Mucosa of rectum (tissue), 2 donors: ENCODE measurements around the gene TLL1.

Source experiments
- H3K27ac ChIP-seq, 2 donors: one replicate each; pipeline ENCODE4 v1.7.0; 2013; ENCODE audit warnings: inconsistent platforms in 2 of 2, low read depth in 2 of 2, low read length in 2 of 2
- H3K27me3 ChIP-seq, 2 donors: one replicate each; pipeline ENCODE4 v1.7.0; 2013; ENCODE audit warnings: low read length in 2 of 2; ENCODE audit not compliant: control insufficient read depth in 2 of 2, insufficient read depth in 2 of 2
- H3K36me3 ChIP-seq, 2 donors: one replicate each; pipeline ENCODE4 v1.7.0; 2013; ENCODE audit warnings: low read length in 2 of 2; ENCODE audit not compliant: control insufficient read depth in 2 of 2, insufficient read depth in 2 of 2
- H3K4me1 ChIP-seq, 2 donors: one replicate each; pipeline ENCODE4 v1.7.0; 2013; ENCODE audit warnings: low read length in 2 of 2, mild to moderate bottlenecking in 1 of 2; ENCODE audit not compliant: control insufficient read depth in 2 of 2, insufficient read depth in 2 of 2
- H3K4me3 ChIP-seq, 2 donors: one replicate each; pipeline ENCODE4 v1.7.0; 2013; ENCODE audit warnings: low read length in 2 of 2
- H3K9ac ChIP-seq, 2 donors: one replicate each; pipeline ENCODE4 v1.7.0; 2013; ENCODE audit warnings: low read length in 2 of 2, low read depth in 1 of 2, mild to moderate bottlenecking in 1 of 2
- H3K9me3 ChIP-seq, 2 donors: one replicate each; pipeline ENCODE4 v1.7.0; 2013; ENCODE audit warnings: low read length in 2 of 2; ENCODE audit not compliant: control insufficient read depth in 2 of 2
- donor health status: healthy.
- donor health status: Normal muscosa, but diverticular disease.

Gene TLL1

DNA sequence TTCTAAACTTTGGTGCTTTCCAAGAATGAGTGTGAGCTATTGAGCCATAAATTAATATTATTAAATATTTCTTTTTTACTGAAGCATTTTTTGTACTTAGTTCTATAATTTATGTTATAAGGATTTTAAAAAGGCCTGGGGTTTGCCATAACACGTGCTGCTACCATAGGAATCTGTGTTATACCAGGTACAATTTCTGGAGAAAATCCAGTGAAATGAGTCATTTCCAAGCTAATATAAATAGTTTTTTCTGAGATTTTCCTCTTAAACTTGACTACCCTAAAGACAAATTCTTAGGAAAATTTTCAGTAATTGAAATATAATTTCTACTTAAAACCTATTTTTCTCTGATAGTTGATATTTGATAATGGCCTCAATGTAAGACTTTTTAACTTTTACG lies 130.8 kb downstream of the TLL1 start:
- Histone ChIP-seq H3K27ac (no peak overlapping the region), H3K4me1 (no peaks in the 10 kb centered on the region), H3K4me3 (no peak overlapping the region)

DNA sequence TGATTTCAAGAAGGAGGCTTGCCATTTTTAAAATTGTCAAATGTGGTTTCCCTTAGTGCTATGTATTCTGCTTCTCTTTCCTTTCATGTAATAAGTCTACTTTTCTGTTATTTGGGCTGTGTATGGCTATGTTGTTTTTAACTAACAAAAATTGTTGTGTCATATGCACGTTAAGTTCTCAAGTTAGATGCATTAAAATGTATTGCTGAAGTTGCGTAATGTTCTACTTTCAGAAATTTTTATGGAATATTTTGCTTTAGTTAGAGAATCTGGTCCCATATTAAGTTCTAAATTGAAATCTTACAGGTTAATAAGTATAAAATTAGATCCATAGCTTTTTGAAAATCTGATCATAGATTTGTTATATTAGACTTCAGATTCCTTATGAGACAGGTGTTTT lies 133.2 kb downstream of the TLL1 start:
- H3K27me3 ChIP-seq: no peaks in the 10 kb centered on the region
- H3K4me1 ChIP-seq: no peaks in the 10 kb centered on the region
- H3K9me3 ChIP-seq: no peaks in the 10 kb centered on the region
- H3K27ac ChIP-seq: no peak overlapping the region
- no peaks in the 10 kb centered on the region for H3K36me3 ChIP-seq
- H3K9ac ChIP-seq: no peak overlapping the region
- H3K4me3 ChIP-seq: no peak overlapping the region

More for the DNA sequence above, 130.8 kb downstream of the TLL1 start:
- Histone ChIP-seq H3K36me3 (no peaks in the 10 kb centered on the region), H3K9ac (no peak overlapping the region), H3K27me3 (no peaks in the 10 kb centered on the region), H3K9me3 (no peaks in the 10 kb centered on the region)

GRCh38 chr4:166008510-166008909 lies 135.5 kb downstream of the TLL1 start:
- no peak overlapping the region for H3K9ac ChIP-seq
- H3K9me3 ChIP-seq: no peaks in the 10 kb centered on the region
- H3K36me3 ChIP-seq: no peaks in the 10 kb centered on the region
- no peaks in the 10 kb centered on the region for H3K4me1 ChIP-seq
- H3K27me3 ChIP-seq: no peaks in the 10 kb centered on the region
- no peak overlapping the region for H3K4me3 ChIP-seq
- H3K27ac ChIP-seq: no peak overlapping the region

DNA sequence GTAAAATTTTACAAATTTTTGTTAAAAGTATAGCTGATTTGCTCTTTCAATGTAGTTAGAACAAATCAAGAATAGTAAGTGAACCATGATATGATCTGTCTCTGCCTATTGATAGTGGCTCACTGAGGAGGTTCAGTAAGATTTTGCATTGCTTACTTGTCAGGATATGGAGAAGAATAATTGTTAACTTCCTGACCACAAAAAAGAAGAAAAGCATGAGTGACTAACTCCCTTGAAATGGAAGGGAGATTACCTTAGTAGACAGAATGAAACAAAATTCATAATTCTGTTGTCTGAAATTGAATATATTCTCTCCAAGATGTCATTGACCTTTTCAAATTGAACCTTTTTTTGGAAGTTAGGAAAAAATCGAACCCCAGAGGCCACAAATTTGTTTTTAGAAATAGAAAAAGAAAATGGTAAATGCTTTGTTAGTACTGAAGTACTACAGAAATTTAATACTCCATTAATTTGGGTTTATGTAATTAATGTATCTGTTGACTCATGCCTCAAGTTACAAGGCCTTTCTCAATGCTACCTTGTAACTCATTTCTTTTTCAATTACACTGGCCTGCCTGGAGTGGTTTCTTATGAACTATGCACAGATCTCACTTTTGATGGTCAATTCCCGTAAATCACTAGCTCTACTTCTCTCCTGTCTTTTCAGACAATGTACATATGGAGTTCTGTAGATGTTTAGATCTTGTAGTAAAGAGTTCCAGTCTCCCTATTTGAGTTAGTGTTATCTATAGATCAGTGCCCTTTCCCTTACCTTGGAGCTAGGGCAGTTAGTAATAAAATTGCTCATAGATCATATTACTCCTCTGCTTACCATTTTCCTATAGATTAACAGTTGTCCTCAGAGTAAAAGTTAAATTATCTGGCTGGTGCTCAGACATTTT lies 139.3 kb downstream of the TLL1 start:
- H3K9me3 ChIP-seq: no peaks in the 10 kb centered on the region
- H3K27ac ChIP-seq: no peak overlapping the region
- no peak overlapping the region for H3K9ac ChIP-seq
- H3K27me3 ChIP-seq: no peaks in the 10 kb centered on the region
- peaks cover 0 to 4% of the 10 kb centered on the region in 2 donors for H3K4me1 ChIP-seq
- H3K36me3 ChIP-seq: no peaks in the 10 kb centered on the region
- H3K4me3 ChIP-seq: no peak overlapping the region

DNA sequence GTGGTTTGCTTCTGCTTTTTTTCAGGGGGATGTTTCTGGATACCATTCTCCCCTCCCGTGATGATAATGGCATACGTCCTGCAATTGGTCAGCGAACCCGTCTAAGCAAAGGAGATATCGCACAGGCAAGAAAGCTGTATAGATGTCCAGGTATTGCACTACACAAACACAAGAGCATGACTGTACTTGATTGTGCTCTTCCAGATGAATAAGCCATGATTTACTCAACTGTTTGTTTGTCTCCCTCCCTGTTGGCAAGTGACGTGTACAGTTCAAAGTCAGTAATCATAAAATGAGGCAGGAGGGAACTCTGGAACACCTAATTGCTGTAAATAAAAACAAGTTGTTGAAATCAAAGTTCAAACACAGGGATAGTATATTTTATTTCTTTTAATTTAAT lies 141.4 kb downstream of the TLL1 start:
- H3K9me3 ChIP-seq: no peaks in the 10 kb centered on the region
- H3K27me3 ChIP-seq: no peaks in the 10 kb centered on the region
- no peaks in the 10 kb centered on the region for H3K36me3 ChIP-seq
- no peak overlapping the region for H3K4me3 ChIP-seq
- no peak overlapping the region for H3K27ac ChIP-seq
- peaks cover 0 to 4% of the 10 kb centered on the region in 2 donors for H3K4me1 ChIP-seq
- no peak overlapping the region for H3K9ac ChIP-seq

GRCh38 chr4:166017804-166018203 lies 144.8 kb downstream of the TLL1 start:
- Histone ChIP-seq H3K27ac (no peak overlapping the region), H3K9me3 (no peaks in the 10 kb centered on the region), H3K9ac (no peak overlapping the region), H3K27me3 (no peaks in the 10 kb centered on the region), H3K4me3 (no peak overlapping the region), H3K4me1 (peaks cover 0 to 4% of the 10 kb centered on the region in 2 donors), H3K36me3 (no peaks in the 10 kb centered on the region)

- no peaks in the 10 kb centered on the region for H3K9me3 ChIP-seq
- no peaks in the 10 kb centered on the region for H3K36me3 ChIP-seq
- no peak overlapping the region for H3K9ac ChIP-seq
- H3K4me1 ChIP-seq: no peaks in the 10 kb centered on the region
- no peak overlapping the region for H3K27ac ChIP-seq
- H3K27me3 ChIP-seq: no peaks in the 10 kb centered on the region
- H3K4me3 ChIP-seq: no peak overlapping the region
Measured at GRCh38 chr4:166019441-166020220, 146.6 kb downstream of the TLL1 start.

DNA sequence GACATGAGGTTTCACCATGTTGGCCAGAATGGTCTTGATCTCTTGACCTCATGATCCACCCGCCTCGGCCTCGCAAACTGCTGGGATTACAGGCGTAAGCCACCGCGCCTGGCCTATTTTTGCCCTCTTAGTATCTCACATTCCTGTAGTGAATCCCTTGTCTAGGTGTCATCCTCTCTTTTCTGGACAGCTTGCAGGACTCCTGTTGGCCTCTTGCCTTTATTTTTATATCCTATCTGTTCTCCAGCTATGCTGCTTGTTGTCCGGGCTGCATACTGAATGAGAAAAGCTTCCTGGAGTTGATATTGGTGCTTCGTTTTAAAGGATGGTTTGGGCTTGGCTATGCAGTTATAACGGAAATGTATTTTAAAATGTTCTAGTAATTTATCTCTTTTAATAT lies 148.6 kb downstream of the TLL1 start:
- Histone ChIP-seq H3K27ac (no peak overlapping the region), H3K36me3 (no peaks in the 10 kb centered on the region), H3K9ac (no peak overlapping the region), H3K4me1 (no peaks in the 10 kb centered on the region), H3K4me3 (no peak overlapping the region), H3K9me3 (no peaks in the 10 kb centered on the region), H3K27me3 (no peaks in the 10 kb centered on the region)

GRCh38 chr4:166034965-166035364 lies 161.9 kb downstream of the TLL1 start:
- H3K36me3 ChIP-seq: no peaks in the 10 kb centered on the region
- no peaks in the 10 kb centered on the region for H3K27me3 ChIP-seq
- no peaks in the 10 kb centered on the region for H3K4me1 ChIP-seq
- H3K4me3 ChIP-seq: no peak overlapping the region
- H3K9me3 ChIP-seq: no peaks in the 10 kb centered on the region
- H3K27ac ChIP-seq: no peak overlapping the region
- no peak overlapping the region for H3K9ac ChIP-seq

- H3K9ac ChIP-seq: no peak overlapping the region
- no peaks in the 10 kb centered on the region for H3K9me3 ChIP-seq
- no peak overlapping the region for H3K4me3 ChIP-seq
- H3K36me3 ChIP-seq: no peaks in the 10 kb centered on the region
- no peak overlapping the region for H3K27ac ChIP-seq
- no peaks in the 10 kb centered on the region for H3K4me1 ChIP-seq
- no peaks in the 10 kb centered on the region for H3K27me3 ChIP-seq
Measured at GRCh38 chr4:166039822-166040221, 166.8 kb downstream of the TLL1 start.
